Measurements from ENCODE around the gene CCDC106. TPM values are rescaled to one million over a fixed set of nuclear protein-coding genes. Genes with fewer than 3 reads are reported as not detected.
A peak's percentile ranks its signal among the peaks of the same experiment; 100 is the strongest.

CCDC106 gene
- total RNA-seq, 1 experiment from 2014 or later = 2.3 TPM

- DNase-seq (ENCODE audit: extremely low read depth, low read depth) = no peak
Measured at GRCh38 chr19:55635334-55635717, 12.7 kb upstream of the CCDC106 start.

GRCh38 chr19:55635856-55636440 lies 12.1 kb upstream of the CCDC106 start:
- no peak for DNase-seq (ENCODE audit: extremely low read depth, low read depth)

GRCh38 chr19:55636723-55637122 lies 11.3 kb upstream of the CCDC106 start:
- no peak for DNase-seq (ENCODE audit: extremely low read depth, low read depth)

GRCh38 chr19:55637534-55637933 lies 10.5 kb upstream of the CCDC106 start:
- no peak for DNase-seq (ENCODE audit: extremely low read depth, low read depth)

GRCh38 chr19:55638864-55639359 lies 9.1 kb upstream of the CCDC106 start:
- DNase-seq (ENCODE audit: extremely low read depth, low read depth) = peak; percentile 60

GRCh38 chr19:55640043-55640576 lies 7.9 kb upstream of the CCDC106 start:
- no peak for DNase-seq (ENCODE audit: extremely low read depth, low read depth)

- DNase-seq (ENCODE audit: extremely low read depth, low read depth) = peak; percentile 30
Measured at GRCh38 chr19:55640577-55641425, 7.2 kb upstream of the CCDC106 start, which contains the start of gene ZNF580. Gene ZNF580, plus strand, starts transcription at chr19:55641002. Its CDS starts 1,507 bp downstream, at chr19:55642509.

GRCh38 chr19:55641426-55642152 lies 6.4 kb upstream of the CCDC106 start:
- no peak for DNase-seq (ENCODE audit: extremely low read depth, low read depth)

GRCh38 chr19:55642153-55643002 lies 5.6 kb upstream of the CCDC106 start:
- DNase-seq (ENCODE audit: extremely low read depth, low read depth) = no peak

- peak; percentile 53 for DNase-seq (ENCODE audit: extremely low read depth, low read depth)
Measured at GRCh38 chr19:55643003-55643886, 4.8 kb upstream of the CCDC106 start, which contains the start of gene ZNF581. Gene ZNF581, plus strand, starts transcription at chr19:55643649. Its CDS starts 923 bp downstream, at chr19:55644572.

- no peak for DNase-seq (ENCODE audit: extremely low read depth, low read depth)
Measured at GRCh38 chr19:55643887-55644176, 4.2 kb upstream of the CCDC106 start.

- DNase-seq (ENCODE audit: extremely low read depth, low read depth) = no peak
Measured at GRCh38 chr19:55644191-55644833, 3.7 kb upstream of the CCDC106 start.

- DNase-seq (ENCODE audit: extremely low read depth, low read depth) = no peak
Measured at GRCh38 chr19:55644842-55645511, 3.0 kb upstream of the CCDC106 start.

- DNase-seq (ENCODE audit: extremely low read depth, low read depth) = no peak
Measured at GRCh38 chr19:55645512-55645881, 2.5 kb upstream of the CCDC106 start.

- no peak for DNase-seq (ENCODE audit: extremely low read depth, low read depth)
Measured at GRCh38 chr19:55646889-55647731, 902 bp upstream of the CCDC106 start.

GRCh38 chr19:55648585-55649267 lies 714 bp downstream of the CCDC106 start:
- no peak for DNase-seq (ENCODE audit: extremely low read depth, low read depth)
